ENCODE results near the gene ZP4. TPM values are rescaled to one million over a fixed set of nuclear protein-coding genes. Genes with fewer than 3 reads are reported as not detected.

Gene ZP4
- total and polyA plus RNA-seq, 10 donors = not detected

GRCh38 chr1:237891266-237891665 lies 544 bp upstream of the ZP4 start:
- intact Hi-C loops (cut with DNase I; ENCODE audit: low total_unique reads) = no loop called here
- Histone ChIP-seq H3K36me3 (no peaks in the 10 kb centered on the region), H3K9me3 (no peaks in the 10 kb centered on the region), H3K27ac (no peak overlapping the region), H3K4me3 (no peak overlapping the region), H3K4me1 (no peaks in the 10 kb centered on the region), H3K27me3 (replicated peaks in 1 of 7) (no peaks in the 10 kb centered on the region)
- no peak for DNase-seq
- TF ChIP-seq CTCF (IDR thresholded peaks at IDR 0.05 in 8 of 11, conservative IDR thresholded peaks at IDR 0.05 in 3 of 11) (no peak), POLR2AphosphoS5 (IDR thresholded peaks at IDR 0.05) (no peak), POLR2A (IDR thresholded peaks at IDR 0.05) (no peak)
- 61 to 89% (median 80%) methylated on average over 2 of the region's 2 CpGs for WGBS, 5 donors

- Histone ChIP-seq H3K4me3 (no peak overlapping the region), H3K4me1 (no peaks in the 10 kb centered on the region), H3K27ac (no peak overlapping the region), H3K9me3 (no peaks in the 10 kb centered on the region), H3K27me3 (replicated peaks in 1 of 7) (no peaks in the 10 kb centered on the region), H3K36me3 (no peaks in the 10 kb centered on the region)
- DNase-seq = no peak
- TF ChIP-seq POLR2A (IDR thresholded peaks at IDR 0.05) (no peak), CTCF (IDR thresholded peaks at IDR 0.05 in 8 of 11, conservative IDR thresholded peaks at IDR 0.05 in 3 of 11) (no peak), POLR2AphosphoS5 (IDR thresholded peaks at IDR 0.05) (no peak)
- intact Hi-C loops (cut with DNase I; ENCODE audit: low total_unique reads) = no loop called here
- 74 to 92% (median 82%) methylated on average over 6 to 7 of the region's 7 CpGs for WGBS, 5 donors
These were observed 306 bp downstream of the ZP4 start for GRCh38 chr1:237890416-237890815.

GRCh38 chr1:237888143-237888542 lies 2.6 kb downstream of the ZP4 start:
- H3K4me1 ChIP-seq = no peaks in the 10 kb centered on the region
- no peak overlapping the region for H3K4me3 ChIP-seq
- H3K27ac ChIP-seq = no peak overlapping the region
- intact Hi-C loops (cut with DNase I; ENCODE audit: low total_unique reads) = no loop called here
- TF ChIP-seq CTCF (IDR thresholded peaks at IDR 0.05 in 8 of 11, conservative IDR thresholded peaks at IDR 0.05 in 3 of 11) (no peak), POLR2AphosphoS5 (IDR thresholded peaks at IDR 0.05) (no peak), POLR2A (IDR thresholded peaks at IDR 0.05) (no peak)
- H3K9me3 ChIP-seq = no peaks in the 10 kb centered on the region
- WGBS, 5 donors = 78 to 86% (median 82%) methylated on average over 4 of the region's 4 CpGs
- DNase-seq = no peak
- no peaks in the 10 kb centered on the region for H3K27me3 ChIP-seq (replicated peaks in 1 of 7)
- H3K36me3 ChIP-seq = no peaks in the 10 kb centered on the region

GRCh38 chr1:237887542-237887941 lies 3.2 kb downstream of the ZP4 start:
- no peaks in the 10 kb centered on the region for H3K4me1 ChIP-seq
- no peaks in the 10 kb centered on the region for H3K27me3 ChIP-seq (replicated peaks in 1 of 7)
- H3K36me3 ChIP-seq = no peaks in the 10 kb centered on the region
- DNase-seq = no peak
- no peaks in the 10 kb centered on the region for H3K9me3 ChIP-seq
- H3K27ac ChIP-seq = no peak overlapping the region
- 84 to 94% (median 93%) methylated on average over 4 of the region's 4 CpGs for WGBS, 5 donors
- H3K4me3 ChIP-seq = no peak overlapping the region
- intact Hi-C loops (cut with DNase I; ENCODE audit: low total_unique reads) = no loop called here
- no peak for TF ChIP-seq CTCF (IDR thresholded peaks at IDR 0.05 in 8 of 11, conservative IDR thresholded peaks at IDR 0.05 in 3 of 11)
